IMR-90 (cell line): Measurements from ENCODE around the gene PPP2R2D. TPM values are rescaled to one million over a fixed set of nuclear protein-coding genes. Genes with fewer than 3 reads are reported as not detected.
"Not testable (repeated sequence)": the region's sequence is repeated elsewhere in the genome, so short reads cannot be mapped to it uniquely, and the experiment has no call there.

ENCODE experiments used
- ATAC-seq: fragments of 200-7000 bp; cut with Tn5 transposase; 2 replicates; pipeline ENCODE4 v1.9.1; 2020; ENCODE audit warnings: low read depth, mild to moderate bottlenecking, moderate library complexity
- BruUV-seq: library from RNA; stranded (reverse); fragments of 400-500 nt; replicated peaks from 2 replicates; lab custom pipeline; 2021; lab: Mats Ljungman, UMichigan
- CTCF ChIA-PET: fragments of 300-600 bp; formaldehyde crosslinking; extraction: SDS; loops from one replicate; lab custom pipeline; 2021; ENCODE audit warnings: antibody characterized with exemption; lab: Yijun Ruan, JAX
- POLR2A ChIA-PET: fragments of 300-600 bp; sonication (Branson Sonifier 250); formaldehyde crosslinking; loops from one replicate; lab custom pipeline; 2022; ENCODE audit warnings: antibody characterized with exemption; ENCODE audit not compliant: unreplicated experiment; lab: Charles Lee
- DNase-seq: peaks from one replicate; pipeline ENCODE4 v3.0.0; 2013
- H2AFZ ChIP-seq: replicated peaks from 2 replicates; pipeline ENCODE3; 2013; ENCODE audit warnings: low read length, mild to moderate bottlenecking; ENCODE audit not compliant: poor library complexity
- H2AK5ac ChIP-seq: 2 replicates; pipeline ENCODE4 v1.6.1; 2013; ENCODE audit warnings: low read depth, low read length, inconsistent platforms
- H2AK9ac ChIP-seq: replicated peaks from 2 replicates; pipeline ENCODE3; 2013; ENCODE audit warnings: mild to moderate bottlenecking, low read depth, low read length, moderate library complexity; ENCODE audit not compliant: poor library complexity
- H2BK120ac ChIP-seq: 2 replicates; pipeline ENCODE4 v1.6.1; 2013; ENCODE audit warnings: low read depth, low read length, inconsistent platforms
- H2BK15ac ChIP-seq: 3 replicates; pipeline ENCODE4 v1.6.1; 2013; ENCODE audit warnings: low read depth, low read length, inconsistent platforms
- H2BK20ac ChIP-seq: 2 replicates; pipeline ENCODE4 v1.6.1; 2013; ENCODE audit warnings: low read depth, mild to moderate bottlenecking, inconsistent platforms, low read length, moderate library complexity
- H2BK5ac ChIP-seq: 2 replicates; pipeline ENCODE4 v1.6.1; 2013; ENCODE audit warnings: mild to moderate bottlenecking, low read depth, low read length, inconsistent platforms; ENCODE audit not compliant: poor library complexity, severe bottlenecking
- H3K14ac ChIP-seq: replicated peaks from 2 replicates; pipeline ENCODE4 v1.6.1; 2013; ENCODE audit warnings: low read depth, low read length, inconsistent platforms
- H3K18ac ChIP-seq: 2 replicates; pipeline ENCODE4 v1.6.1; 2013; ENCODE audit warnings: low read depth, low read length, control low read depth
- H3K23ac ChIP-seq: 2 replicates; pipeline ENCODE4 v1.6.1; 2013; ENCODE audit warnings: low read depth, low read length, inconsistent platforms
- H3K27ac ChIP-seq: 2 replicates; pipeline ENCODE4 v1.5.1; 2013; ENCODE audit warnings: mild to moderate bottlenecking, control low read depth, low read length; ENCODE audit not compliant: insufficient read depth
- H3K27me3 ChIP-seq: 2 replicates; pipeline ENCODE4 v1.6.1; 2013; ENCODE audit warnings: low read length; ENCODE audit not compliant: control insufficient read depth, insufficient read depth
- H3K36me3 ChIP-seq: 2 replicates; pipeline ENCODE4 v1.6.1; 2013; ENCODE audit warnings: low read length, mixed read lengths; ENCODE audit not compliant: control insufficient read depth, insufficient read depth
- H3K4ac ChIP-seq: 2 replicates; pipeline ENCODE4 v1.6.1; 2013; ENCODE audit warnings: low read depth, low read length, inconsistent platforms
- H3K4me1 ChIP-seq: 2 replicates; pipeline ENCODE4 v1.6.1; 2013; ENCODE audit warnings: low read length, mixed read lengths; ENCODE audit not compliant: control insufficient read depth, insufficient read depth
- H3K4me2 ChIP-seq: 2 replicates; pipeline ENCODE4 v1.6.1; 2013; ENCODE audit warnings: low read depth, mild to moderate bottlenecking, control low read depth, low read length, moderate library complexity
- H3K4me3 ChIP-seq: 2 replicates; pipeline ENCODE4 v1.5.1; 2013; ENCODE audit warnings: low read depth, mild to moderate bottlenecking, control low read depth, low read length, moderate library complexity; ENCODE audit not compliant: insufficient read depth
- H3K56ac ChIP-seq: 2 replicates; pipeline ENCODE4 v1.6.1; 2013; ENCODE audit warnings: low read length, inconsistent platforms; ENCODE audit not compliant: insufficient read depth; ENCODE audit errors: extremely low read depth
- H3K79me1 ChIP-seq, 2 experiments: 2 replicates each; pipeline ENCODE4 v1.6.1; 2013; ENCODE audit warnings: low read length in 2 of 2, inconsistent platforms in 1 of 2, low read depth in 1 of 2
- H3K9ac ChIP-seq: 2 replicates; pipeline ENCODE4 v1.6.1; 2013; ENCODE audit warnings: low read depth, low read length, control low read depth
- H3K9me1 ChIP-seq: 2 replicates; pipeline ENCODE4 v1.6.1; 2013; ENCODE audit warnings: low read length, inconsistent platforms; ENCODE audit not compliant: insufficient read depth
- H3K9me3 ChIP-seq: 2 replicates; pipeline ENCODE4 v1.6.1; 2013; ENCODE audit warnings: low read length; ENCODE audit not compliant: control insufficient read depth, insufficient read depth
- H4K20me1 ChIP-seq: 2 replicates; pipeline ENCODE4 v1.6.1; 2013; ENCODE audit warnings: low read length, inconsistent platforms; ENCODE audit not compliant: insufficient read depth
- H4K5ac ChIP-seq: 2 replicates; pipeline ENCODE4 v1.6.1; 2013; ENCODE audit warnings: mild to moderate bottlenecking, low read depth, low read length, control low read depth
- H4K8ac ChIP-seq, 2 experiments: 2 replicates each; pipeline ENCODE4 v1.6.1; 2013; ENCODE audit warnings: low read depth in 2 of 2, low read length in 2 of 2, control low read depth in 1 of 2, inconsistent platforms in 1 of 2
- H4K91ac ChIP-seq: 2 replicates; pipeline ENCODE4 v1.6.1; 2013; ENCODE audit warnings: low read depth, low read length, inconsistent platforms; ENCODE audit not compliant: insufficient read depth
- WGBS, 2 experiments: methylation state at CpG; one replicate each; pipeline versions ENCODE4 v1.1.5 to v1.1.7; 2013; ENCODE audit warnings: missing lambda C conversion rate in 2 of 2; ENCODE audit not compliant: insufficient read length in 1 of 2; ENCODE audit errors: extremely low coverage in 2 of 2; 5-methylcytosine and 5-hydroxymethylcytosine counted together
- dilution Hi-C: fragments of 300-500 bp; cut with HindIII; formaldehyde crosslinking; loops from one replicate; pipeline ENCODE4 v1.14.3; 2018; ENCODE audit warnings: low sequenced_read_pairs; ENCODE audit not compliant: unreplicated experiment
- in situ Hi-C: fragments of 300-500 bp; cut with MboI; formaldehyde crosslinking; loops from 3 replicates; pipeline ENCODE4 v1.14.3; 2019; ENCODE audit warnings: low sequenced_read_pairs, inconsistent platforms, mixed read lengths
- intact Hi-C: fragments of 100-400 bp; cut with micrococcal nuclease; formaldehyde crosslinking; loops from 2 replicates; pipeline ENCODE4 v1.10.0; 2022
- polyA plus RNA-seq, 3 experiments: library from polyadenylated mRNA; depleted of rRNA; stranded (reverse); fragments of >200 nt; gene quantifications; 2 replicates each; pipeline ENCODE4 v1.2.3, GENCODE V29; 2012; ENCODE audit warnings: low replicate concordance in 1 of 3
- total RNA-seq: library from RNA; depleted of rRNA; stranded (reverse); fragments of >200 nt; gene quantifications from 2 replicates; pipeline ENCODE4 v1.2.3, GENCODE V29; 2012

The PPP2R2D gene
- total and polyA plus RNA-seq, 2 of the 4 experiments (the other 2 are of a cell fraction), result 22.8 to 23.8 TPM

- H3K23ac ChIP-seq, H3K4me3 ChIP-seq, H3K27me3 ChIP-seq, in situ Hi-C loops, H2BK120ac ChIP-seq, H3K4ac ChIP-seq, H3K9ac ChIP-seq, intact Hi-C loops, H2BK15ac ChIP-seq, H3K56ac ChIP-seq, H4K91ac ChIP-seq, POLR2A ChIA-PET, H3K27ac ChIP-seq, H4K8ac ChIP-seq, DNase-seq, H3K36me3 ChIP-seq, H4K20me1 ChIP-seq, ATAC-seq, dilution Hi-C loops, H2AK5ac ChIP-seq, H4K5ac ChIP-seq, H2BK20ac ChIP-seq, CTCF ChIA-PET, BruUV-seq, H3K4me2 ChIP-seq, H2AK9ac ChIP-seq, H3K9me3 ChIP-seq, H3K4me1 ChIP-seq, H3K14ac ChIP-seq, H2AFZ ChIP-seq, H3K9me1 ChIP-seq, H3K18ac ChIP-seq, H2BK5ac ChIP-seq: not testable (repeated sequence)
- WGBS, 2 experiments, result 90% methylated on average over 2 of the region's 7 CpGs; no CpG with 5 or more reads in 1 of the 2 experiments
- H3K79me1 ChIP-seq, result peaks cover 0 to 11% of the 10 kb centered on the region in 2 experiments; a peak in 1 of 4 replicates
Measured at GRCh38 chr10:131986851-131987250, 86.0 kb downstream of the PPP2R2D start.

GRCh38 chr10:131987301-131987700, 86.5 kb downstream of the PPP2R2D start:
- DNase-seq, H2BK5ac ChIP-seq, H3K4me2 ChIP-seq, H2AK5ac ChIP-seq, H2BK120ac ChIP-seq, H4K20me1 ChIP-seq, H3K9me1 ChIP-seq, H3K9ac ChIP-seq, dilution Hi-C loops, POLR2A ChIA-PET, ATAC-seq, H3K27me3 ChIP-seq, H4K5ac ChIP-seq, H3K4me3 ChIP-seq, H3K36me3 ChIP-seq, H4K8ac ChIP-seq, H2BK15ac ChIP-seq, H2BK20ac ChIP-seq, in situ Hi-C loops, H3K9me3 ChIP-seq, H3K4me1 ChIP-seq, BruUV-seq, H3K56ac ChIP-seq, H3K4ac ChIP-seq, H2AK9ac ChIP-seq, intact Hi-C loops, CTCF ChIA-PET, H2AFZ ChIP-seq, H3K18ac ChIP-seq, H3K27ac ChIP-seq, H3K14ac ChIP-seq, H3K23ac ChIP-seq, H4K91ac ChIP-seq: not testable (repeated sequence)
- 40% methylated on average over 1 of the region's 5 CpGs; no CpG with 5 or more reads in 1 of the 2 experiments for WGBS, 2 experiments
- H3K79me1 ChIP-seq, result peaks cover 0 to 11% of the 10 kb centered on the region in 2 experiments; a peak in 1 of 4 replicates
